Activated CD8-positive, alpha-beta memory T cell treated with anti-CD3 and anti-CD28 coated beads, Interleukin-2, amount 50 U/mL, for 1 hour (primary cell): ENCODE results near the gene TRIP4.
"Not testable (repeated sequence)": the region's sequence is repeated elsewhere in the genome, so short reads cannot be mapped to it uniquely, and the experiment has no call there.

ENCODE experiments used
- DNase-seq: peaks from one replicate; pipeline ENCODE4 v3.0.0-alpha.2; 2020; ENCODE audit errors: extremely low read depth

The TRIP4 gene

DNA sequence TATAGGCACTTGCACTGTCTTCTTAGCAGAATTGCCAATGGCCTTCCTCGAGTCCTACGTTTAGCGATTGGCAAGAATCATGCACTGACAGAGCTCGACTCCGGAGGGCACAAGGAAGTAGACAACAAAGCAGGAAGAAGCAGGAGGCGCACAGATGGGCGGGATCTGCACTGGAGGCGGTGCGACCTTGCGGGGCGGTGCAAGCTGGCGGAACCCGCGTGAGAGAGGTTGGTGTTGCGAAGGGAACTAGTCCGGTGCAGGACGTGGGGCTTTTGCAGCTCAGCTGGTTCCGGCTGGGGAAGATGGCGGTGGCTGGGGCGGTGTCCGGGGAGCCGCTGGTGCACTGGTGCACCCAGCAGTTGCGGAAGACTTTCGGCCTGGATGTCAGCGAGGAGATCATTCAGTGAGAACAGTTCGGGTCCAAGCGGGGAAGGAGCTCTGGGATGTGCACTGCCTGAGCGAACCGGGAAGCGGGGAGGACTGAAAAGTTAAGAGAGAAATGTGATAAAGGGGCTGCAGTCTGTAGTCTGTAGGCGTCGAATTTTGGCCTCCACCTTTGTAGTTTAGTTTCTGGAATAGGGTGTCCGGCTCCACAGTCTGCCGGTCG lies at the start of gene TRIP4:
Gene TRIP4 (plus strand): TSS at position 275 of the 607 bp plus-strand sequence. CDS start 28 bp downstream, at position 303.
- DNase-seq, result peak; percentile 88

DNA sequence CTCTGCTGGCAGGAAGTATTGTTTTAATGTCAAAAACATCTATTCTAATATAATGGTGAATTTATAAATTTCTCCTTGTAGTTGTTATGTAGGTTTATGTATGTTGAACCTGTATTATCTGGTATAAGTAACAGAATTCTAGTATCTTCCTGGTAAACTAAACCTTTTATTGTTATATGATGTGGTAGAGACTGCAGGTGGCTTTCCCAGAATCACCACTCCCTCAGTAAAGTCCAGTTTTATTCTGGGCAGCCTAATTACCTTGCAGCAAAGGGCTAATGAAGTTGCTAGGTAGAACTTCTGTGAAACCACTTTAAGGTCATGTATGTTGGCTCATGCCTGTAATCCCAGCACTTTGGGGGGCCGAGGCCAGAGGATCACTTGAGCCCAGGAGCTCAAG lies 47.3 kb upstream of the TRIP4 start:
- DNase-seq, result no peak

DNA sequence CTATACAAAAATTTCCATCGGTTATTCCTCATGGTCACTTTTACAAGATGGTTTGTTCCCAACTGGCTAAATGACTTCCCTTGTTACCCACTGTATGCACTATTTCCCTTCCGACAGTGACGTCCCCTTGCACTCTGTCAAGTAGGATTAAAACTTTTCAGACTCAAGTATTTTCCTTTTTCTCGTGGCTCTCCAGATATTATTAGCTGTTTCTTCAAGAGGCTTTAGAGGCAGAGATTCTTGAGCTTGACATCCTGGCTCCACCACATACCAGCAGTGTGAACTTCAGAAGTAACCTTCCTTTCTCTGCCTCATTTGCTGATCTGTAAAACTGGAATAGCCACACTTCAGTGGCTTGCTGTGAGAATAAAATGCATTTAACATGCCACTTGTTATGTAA lies 45.7 kb upstream of the TRIP4 start:
- no peak for DNase-seq

DNA sequence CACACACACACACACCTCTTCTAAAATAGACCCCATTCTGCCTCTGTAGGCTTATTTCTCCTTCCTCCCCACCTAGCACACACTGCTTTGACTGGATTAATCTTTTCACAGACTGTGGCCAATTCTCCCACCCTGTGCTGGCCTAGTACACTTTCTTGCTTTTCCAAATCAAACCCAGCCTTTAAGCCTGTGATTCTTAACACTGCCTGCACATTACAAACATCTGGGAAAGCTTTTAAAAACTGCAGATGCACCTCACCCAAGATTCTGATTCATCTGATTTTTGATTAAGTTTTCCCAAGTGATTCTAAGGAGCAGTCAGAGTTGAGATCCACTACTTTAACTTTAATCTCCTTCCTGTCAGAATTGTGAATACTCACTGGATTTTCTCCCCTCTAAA lies 44.4 kb upstream of the TRIP4 start:
- no peak for DNase-seq

DNA sequence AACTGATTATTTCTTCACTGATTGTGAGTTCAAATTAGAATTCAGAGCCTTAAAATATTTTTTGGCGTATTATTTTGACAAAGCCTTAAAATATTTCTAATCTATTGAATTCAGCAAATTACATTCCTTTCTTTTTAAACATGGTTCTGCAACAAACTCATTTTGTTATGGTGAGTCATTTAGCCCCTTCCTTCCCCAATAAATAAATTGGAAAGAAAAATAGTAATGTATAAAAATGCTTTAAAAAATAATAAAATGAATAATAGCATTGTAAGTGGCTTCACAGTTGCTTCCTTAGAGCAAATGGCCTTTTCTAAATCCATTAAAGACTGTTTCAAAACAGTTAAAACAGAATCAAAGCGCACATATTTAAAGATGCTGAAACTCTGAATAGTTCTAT lies 43.8 kb upstream of the TRIP4 start:
- no peak for DNase-seq

DNA sequence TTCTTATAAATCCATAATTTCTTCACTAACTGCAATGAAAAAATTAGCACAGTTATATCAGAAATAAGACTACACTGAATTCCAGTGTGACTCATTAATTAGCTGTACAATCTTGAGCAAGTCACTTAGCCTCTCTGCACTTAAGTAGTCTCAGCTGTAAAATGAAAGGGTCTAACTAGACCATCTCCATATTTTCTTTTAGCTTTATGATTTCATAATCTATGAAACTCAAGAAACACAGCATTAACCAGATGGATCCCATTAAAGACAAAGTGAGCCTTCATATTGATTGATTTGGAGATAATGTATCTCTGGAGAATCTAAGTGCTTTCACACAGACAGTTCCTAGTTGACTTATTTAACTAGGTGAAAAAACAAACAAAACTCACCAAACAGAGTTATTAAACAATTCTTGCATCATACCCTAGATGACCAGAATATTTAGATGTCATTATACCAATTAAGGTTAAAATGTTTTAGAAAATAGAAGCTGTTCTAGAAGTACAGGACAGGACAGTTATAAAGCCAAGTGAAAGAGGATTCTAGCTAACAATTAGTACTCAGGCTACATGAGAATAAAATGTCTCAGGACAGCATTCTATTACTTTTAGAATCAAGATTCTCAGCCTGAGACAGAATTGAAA lies 42.9 kb upstream of the TRIP4 start:
- no peak for DNase-seq

DNA sequence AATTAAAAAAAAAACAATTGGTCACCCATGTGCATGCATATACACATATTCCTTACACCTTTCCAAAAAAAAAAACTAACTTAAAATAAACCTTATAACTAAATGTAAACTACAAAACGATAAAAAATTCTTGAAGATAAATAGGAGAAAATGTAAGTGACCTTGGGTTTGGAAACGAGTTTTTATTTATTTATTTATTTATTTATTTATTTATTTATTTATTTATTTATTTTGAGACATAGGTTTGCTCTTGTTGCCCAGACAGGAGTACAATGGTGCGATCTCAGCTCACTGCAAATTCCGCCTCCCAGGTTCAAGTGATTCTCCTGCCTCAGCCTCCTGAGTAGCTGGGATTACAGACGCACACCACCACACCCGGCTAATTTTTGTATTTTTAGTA lies 41.4 kb upstream of the TRIP4 start:
- DNase-seq, result not testable (repeated sequence)

DNA sequence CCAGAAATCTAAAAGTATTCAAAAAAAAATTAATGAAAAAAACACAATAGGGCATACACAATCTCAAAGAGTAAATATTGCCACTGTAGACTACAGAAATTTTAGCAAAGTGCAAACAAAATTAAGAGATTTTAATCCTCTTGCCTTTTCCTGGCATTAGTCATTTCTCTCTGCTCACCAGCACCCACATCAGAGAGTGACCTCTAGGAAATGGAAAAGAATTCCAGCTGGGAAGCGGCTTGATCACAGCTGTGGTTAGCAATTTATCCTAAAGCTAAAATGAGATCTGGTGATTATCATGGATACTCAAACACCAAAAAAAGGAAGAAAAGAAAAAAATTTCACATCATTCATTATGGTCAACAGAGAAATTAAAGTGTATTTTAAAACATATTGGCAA lies 39.2 kb upstream of the TRIP4 start:
- DNase-seq, result no peak

DNA sequence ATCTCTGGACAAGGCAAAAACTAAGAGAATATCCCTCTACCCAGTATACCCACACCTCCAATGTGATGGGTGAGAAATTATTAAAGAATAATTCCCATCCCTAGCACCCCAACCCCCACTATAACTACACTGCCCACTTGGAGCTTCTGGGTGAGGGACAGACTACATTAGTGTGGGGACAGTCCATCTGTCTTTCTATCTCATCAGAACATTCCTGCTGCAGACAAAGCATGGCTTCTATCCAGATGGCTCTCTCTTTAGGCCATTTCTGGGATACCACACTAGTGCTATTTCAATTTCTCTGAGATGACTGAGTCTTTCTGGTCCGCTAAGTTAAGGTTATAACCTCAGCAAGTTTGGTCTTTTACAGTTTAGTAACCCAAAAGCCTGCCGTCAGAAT lies 38.3 kb upstream of the TRIP4 start:
- no peak for DNase-seq

DNA sequence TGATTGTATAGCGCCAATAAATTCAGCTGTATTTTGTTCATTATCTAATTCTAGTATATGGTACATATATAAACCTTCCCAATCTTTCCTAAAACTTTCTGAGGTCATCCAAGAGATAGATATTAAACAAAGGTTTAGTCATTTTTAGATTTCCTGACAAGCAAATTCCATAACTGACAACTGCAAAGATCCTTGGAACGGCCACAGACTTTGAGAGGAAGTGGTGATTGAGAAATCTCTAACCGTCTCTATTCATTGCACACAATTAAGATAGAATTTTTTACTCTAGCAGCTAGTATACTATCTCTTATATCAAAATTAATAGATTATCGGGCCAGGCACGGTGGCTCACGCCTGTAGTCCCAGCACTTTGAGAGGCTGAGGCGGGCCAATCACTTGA lies 36.4 kb upstream of the TRIP4 start:
- DNase-seq, result no peak

DNA sequence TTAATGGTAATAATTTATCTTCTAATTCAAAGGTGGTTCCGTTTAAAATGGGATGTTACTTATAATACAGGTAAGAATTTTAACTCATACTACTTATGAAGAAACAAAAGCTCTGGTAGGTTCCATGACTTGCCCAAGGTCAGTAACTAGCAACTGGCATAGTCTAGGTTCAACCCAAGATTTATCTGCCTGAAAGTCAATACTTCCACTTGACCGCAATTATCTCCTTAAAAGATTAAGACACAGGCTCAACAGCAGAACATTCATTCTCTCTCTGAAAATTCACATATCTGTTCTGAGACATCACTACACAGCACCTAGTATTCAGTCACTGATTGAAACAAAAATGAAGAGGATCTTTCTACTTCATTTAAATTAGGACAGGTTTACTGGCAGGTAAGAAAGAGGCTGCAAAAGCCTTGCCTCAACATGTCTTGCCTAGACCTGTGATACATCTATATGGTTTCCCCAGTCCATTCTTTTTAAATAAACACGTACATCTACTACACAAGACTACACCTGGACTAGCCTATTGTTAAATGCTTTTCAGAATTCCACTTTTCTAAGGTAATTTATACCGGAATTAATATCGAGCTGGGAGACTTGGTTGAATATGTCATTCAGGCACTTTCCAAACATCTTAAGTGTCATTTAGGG lies 32.8 kb upstream of the TRIP4 start:
- no peak for DNase-seq

DNA sequence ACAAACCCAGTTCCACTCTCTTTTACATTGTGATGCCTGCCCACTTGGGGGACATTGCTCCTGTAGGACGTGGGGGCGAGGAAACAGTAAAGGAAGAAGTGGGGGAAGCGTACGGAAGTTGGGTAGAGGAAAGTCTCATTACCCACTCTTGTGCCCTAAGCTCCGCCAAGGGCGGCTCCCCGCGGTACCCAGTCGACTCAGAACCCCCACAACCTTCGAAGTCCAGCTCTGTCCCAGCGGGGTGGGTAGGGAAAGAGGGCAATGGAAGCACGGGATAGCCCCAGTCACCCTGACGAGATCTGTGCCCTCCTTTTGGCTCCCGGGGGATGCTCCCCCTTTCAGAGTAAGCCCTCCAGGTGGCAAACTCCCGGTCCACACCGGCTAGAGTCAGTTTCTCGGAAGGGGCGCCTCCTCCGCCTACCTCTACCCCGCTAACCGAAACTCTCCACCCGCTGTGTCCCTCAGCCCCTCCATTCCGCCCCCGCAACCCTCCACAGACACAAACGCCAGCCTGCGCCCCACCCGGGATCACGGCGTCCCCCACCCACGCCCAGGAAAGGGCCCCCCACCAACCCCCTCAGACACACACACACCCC lies 32.2 kb upstream of the TRIP4 start:
- no peak for DNase-seq

DNA sequence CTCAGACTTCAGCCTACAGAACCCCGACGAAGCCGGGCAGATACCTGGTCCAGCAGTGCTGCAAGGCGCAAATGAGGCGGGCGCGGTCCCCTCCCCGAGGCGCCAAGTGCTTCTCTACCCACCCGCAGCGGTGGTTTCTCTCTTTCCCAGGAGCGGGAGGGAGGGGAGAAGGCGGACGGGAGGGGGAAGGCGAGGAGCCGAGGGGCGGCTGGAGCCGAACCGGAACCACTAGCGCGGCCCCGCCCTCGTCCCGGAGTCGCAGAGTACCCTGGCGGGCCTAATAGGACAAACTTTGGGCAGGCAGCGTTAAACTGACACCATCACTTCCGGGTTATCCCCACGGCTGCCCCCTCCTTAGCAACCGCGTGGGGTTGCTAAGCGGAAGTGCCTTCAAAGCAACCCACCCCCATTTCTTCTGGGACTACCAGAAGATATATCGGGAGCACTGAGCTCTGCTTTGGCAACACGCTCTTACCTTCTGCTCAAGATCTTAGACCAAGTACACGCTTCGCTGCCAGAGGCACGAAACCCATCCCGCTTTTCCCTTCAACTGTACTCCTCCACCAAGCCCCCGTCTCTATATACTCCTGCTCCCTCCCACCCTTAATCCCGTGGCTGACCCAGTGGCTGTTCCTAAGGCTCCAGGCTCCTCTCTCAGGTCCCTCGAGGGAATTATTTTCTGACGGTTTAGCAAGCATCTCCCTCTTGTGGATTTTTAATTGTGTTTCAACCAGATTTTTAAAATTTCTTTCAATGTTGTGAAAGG lies 31.5 kb upstream of the TRIP4 start, which contains the start of gene CSNK1G1:
Gene CSNK1G1 (minus strand): TSS at position 230 of the 766 bp plus-strand sequence. CDS start 55,674 bp downstream, outside the sequence.
- peak; percentile 84 for DNase-seq

DNA sequence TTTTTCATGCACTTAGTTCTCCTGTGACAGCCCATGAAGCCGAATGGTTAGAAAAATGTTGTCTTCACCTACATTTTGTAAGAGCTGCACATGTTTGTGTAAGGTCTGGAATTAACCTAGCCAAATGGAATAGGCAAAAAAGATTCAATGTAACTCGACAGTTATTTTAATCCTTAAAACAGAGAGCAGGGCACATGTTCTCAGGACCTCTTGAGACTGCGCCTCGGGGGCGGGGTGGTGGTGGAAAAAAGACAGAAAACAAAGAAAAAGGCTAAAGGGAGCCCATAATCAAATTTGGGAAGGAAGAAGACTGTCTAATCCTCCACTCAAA lies 31.0 kb upstream of the TRIP4 start:
- no peak for DNase-seq

DNA sequence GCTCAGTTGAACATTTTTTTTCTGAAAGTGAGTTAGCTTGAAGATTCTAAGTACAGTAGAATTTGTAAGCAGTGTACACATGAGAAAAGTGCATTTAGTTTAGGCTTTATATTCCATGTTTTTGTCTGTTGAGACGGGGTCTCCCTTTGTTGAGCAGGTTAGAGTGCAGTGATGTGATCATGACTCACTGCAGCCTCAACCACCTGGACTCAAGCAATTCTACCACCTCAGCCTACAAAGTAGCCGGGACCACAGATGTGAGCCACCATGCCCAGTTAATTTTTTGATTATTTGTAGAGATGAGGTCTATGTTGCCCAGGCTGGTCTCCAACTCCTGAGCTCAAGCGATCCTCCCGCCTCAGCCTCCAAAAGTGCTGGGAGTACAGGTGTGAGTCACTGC lies 26.4 kb upstream of the TRIP4 start:
- no peak for DNase-seq

DNA sequence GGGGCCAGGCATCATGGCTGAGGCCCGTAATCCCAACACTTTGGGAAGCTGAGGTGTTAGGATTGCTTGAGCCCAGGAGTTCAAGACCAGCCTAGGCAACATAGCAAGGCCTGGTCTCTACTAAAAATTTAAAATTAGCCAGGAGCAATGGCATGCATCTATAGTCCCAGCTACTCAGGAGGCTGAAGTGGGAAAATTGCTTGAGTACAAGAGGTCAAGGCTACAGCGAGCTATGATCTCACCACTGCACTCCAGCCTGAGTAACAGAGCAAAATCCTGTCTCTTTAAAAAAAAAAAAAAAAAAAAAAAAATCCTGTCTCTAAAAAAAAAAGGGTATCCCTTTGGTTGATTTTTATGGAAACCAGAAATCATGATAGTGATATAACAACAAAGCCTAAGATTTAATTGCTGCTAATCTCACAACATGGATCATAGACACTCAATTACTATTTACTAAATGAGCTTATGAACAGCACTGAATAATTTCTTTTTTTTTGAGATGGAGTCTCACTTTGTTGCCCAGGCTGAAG lies 18.5 kb upstream of the TRIP4 start:
- no peak for DNase-seq

DNA sequence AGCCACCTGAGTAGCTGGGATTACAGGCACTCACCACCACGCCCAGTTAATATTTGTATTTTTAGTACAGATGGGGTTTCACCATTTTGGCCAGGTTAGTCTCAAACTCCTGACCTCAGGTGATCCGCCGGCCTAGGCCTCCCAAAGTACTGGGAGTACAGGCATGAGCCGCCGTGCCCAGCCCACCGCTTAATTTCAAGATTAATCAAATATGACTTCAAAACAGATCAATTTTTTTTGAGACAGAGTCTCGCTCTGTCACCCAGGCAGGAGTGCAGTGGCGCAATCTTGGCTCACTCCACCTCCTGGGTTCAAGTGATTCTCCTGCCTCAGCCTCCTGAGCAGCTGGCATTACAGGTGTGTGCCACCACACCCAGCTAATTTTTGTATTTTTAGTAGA lies 16.3 kb upstream of the TRIP4 start:
- DNase-seq, result not testable (repeated sequence)

DNA sequence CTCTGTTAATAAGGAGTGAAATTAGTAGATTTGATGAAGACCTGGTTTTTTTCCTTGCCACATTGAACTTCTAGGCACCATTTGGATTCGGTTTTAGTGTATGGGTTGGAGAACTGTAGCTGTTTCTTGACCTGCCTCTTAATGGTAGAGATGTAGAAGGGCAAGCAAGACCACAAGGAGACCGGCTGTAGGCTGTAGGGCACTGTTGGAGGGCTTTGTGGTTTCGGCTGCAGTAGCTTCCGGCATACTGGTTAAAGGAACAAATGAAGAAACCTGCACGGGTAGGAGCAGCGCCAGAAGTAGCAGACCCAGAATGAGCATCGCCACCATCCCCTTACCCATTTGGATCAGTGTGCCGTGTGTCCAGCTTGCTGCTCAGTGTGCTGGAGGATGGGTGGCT lies 14.3 kb upstream of the TRIP4 start:
- DNase-seq, result no peak

DNA sequence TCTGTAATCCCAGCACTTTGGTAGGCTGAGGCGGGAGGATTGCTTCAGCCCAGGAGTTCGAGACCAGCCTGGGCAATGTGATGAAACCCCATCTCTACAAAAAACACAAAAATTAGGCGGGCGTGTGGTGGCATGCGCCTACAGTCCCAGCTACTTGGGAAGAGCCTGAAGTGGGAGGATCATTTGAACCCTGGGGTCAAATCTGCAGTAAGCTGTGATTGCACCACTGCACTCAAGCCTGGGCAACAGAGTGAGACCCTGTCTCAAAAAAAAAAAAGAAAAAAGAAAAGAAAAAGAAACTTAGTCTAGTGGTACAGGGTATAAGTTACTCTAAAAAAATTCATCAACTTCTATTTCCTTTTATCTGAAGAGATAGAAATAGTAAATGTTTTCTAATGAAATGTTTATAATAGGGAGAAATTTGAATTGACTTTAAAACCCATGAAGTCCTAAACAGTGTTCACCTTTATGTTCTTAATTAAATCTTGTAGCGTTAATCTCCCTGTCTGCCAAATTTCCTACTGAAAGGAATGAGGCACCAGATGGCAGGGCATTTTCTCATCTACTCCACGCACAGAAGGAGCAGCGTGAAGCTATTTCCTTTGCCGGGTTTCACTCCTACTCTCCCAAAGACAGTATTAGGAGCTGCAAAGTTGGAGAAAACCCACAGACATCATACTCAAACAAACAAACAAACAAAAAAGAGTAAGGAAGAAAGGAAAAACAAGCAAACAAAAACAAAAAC lies 8.2 kb upstream of the TRIP4 start:
- DNase-seq, result no peak

DNA sequence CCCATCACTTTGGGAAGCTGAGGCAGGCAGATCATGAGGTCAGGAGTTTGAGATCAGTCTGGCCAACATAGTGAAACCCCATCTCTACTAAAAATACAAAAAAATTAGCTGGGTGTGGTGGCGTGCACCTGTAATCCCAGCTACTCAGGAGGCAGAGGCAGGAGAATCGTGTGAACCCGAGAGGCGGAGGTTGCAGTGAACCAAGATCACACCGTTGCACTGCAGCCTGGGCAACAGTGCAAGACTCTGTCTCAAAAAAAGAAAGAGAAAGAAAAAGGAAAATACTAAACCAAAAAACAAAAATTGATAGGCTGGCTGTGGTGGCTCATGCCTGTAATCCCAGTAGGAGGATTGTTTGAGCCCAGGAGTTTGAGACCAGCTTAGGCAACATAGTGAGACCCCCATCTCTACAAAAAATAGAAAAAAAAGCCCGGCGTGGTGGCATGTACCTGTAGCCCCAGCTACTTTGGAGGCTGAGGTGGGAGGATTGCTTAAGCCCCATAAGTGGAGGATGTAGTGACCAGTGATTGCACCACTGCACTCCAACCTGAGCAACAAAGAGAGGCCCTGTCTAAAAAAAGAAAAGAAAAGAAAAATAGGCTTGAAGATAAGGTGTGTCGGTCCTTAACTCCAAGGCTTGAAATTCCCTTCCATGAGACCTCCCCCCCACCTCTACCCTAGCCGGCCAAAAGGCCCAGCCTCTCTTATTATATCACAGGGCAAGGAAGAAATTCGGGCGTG lies 7.3 kb upstream of the TRIP4 start:
- DNase-seq, result not testable (repeated sequence)
